GM21786 (cell line): ENCODE measurements around the gene ZNF92.
"Not testable (repeated sequence)": the region's sequence is repeated elsewhere in the genome, so short reads cannot be mapped to it uniquely, and the experiment has no call there.

ENCODE experiments used
- ATAC-seq: cut with Tn5 transposase; IDR thresholded peaks from one replicate; pipeline ENCODE4 v1.9.1; 2021; ENCODE audit not compliant: unreplicated experiment

ZNF92 gene

GRCh38 chr7:65423286-65423685, 49.6 kb downstream of the ZNF92 start:
- ATAC-seq, result not testable (repeated sequence)

GRCh38 chr7:65429642-65430343, 56.1 kb downstream of the ZNF92 start:
- no peak for ATAC-seq

GRCh38 chr7:65430344-65431186, 56.9 kb downstream of the ZNF92 start:
- ATAC-seq, result no peak

GRCh38 chr7:65434307-65434706, 60.7 kb downstream of the ZNF92 start:
- no peak for ATAC-seq

GRCh38 chr7:65436163-65436562, 62.5 kb downstream of the ZNF92 start:
- ATAC-seq, result no peak

GRCh38 chr7:65438598-65438997, 64.9 kb downstream of the ZNF92 start:
- no peak for ATAC-seq

- no peak for ATAC-seq
Observed at GRCh38 chr7:65441010-65441409, 67.4 kb downstream of the ZNF92 start.

GRCh38 chr7:65444205-65444842, 70.7 kb downstream of the ZNF92 start:
- no peak for ATAC-seq

GRCh38 chr7:65444899-65445823, 71.5 kb downstream of the ZNF92 start:
- ATAC-seq, result no peak

GRCh38 chr7:65447041-65447440, 73.4 kb downstream of the ZNF92 start:
- ATAC-seq, result not testable (repeated sequence)

GRCh38 chr7:65448816-65449504, 75.3 kb downstream of the ZNF92 start:
- ATAC-seq, result no peak

- no peak for ATAC-seq
Observed at GRCh38 chr7:65449505-65449852, 75.8 kb downstream of the ZNF92 start.
